DND-41 (cell line): ENCODE results near the gene CFD.

Experiments
- ATAC-seq: fragments of 200-7000 bp; cut with Tn5 transposase; 3 replicates; pipeline ENCODE4 v1.9.1; 2021; ENCODE audit warnings: low read depth; ENCODE audit not compliant: insufficient read depth
- DNase-seq: peaks from one replicate; pipeline ENCODE4 v3.0.0-alpha.2; 2020
- H2AFZ ChIP-seq: 2 replicates; pipeline ENCODE4 v1.6.0; 2012; ENCODE audit warnings: low read depth, low read length
- H3K27ac ChIP-seq: 2 replicates; pipeline ENCODE4 v1.5.1; 2012; ENCODE audit warnings: low read length, inconsistent platforms
- H3K27me3 ChIP-seq: fragments of 200-600 bp; sonication (generic); 2 replicates; pipeline ENCODE4 v1.6.0; 2012; ENCODE audit warnings: low read length, mild to moderate bottlenecking, inconsistent platforms; ENCODE audit not compliant: insufficient read depth, poor library complexity
- H3K36me3 ChIP-seq: 2 replicates; pipeline ENCODE4 v1.5.1; 2012; ENCODE audit warnings: low read length, inconsistent platforms; ENCODE audit not compliant: insufficient read depth
- H3K4me1 ChIP-seq: 2 replicates; pipeline ENCODE4 v1.5.1; 2012; ENCODE audit warnings: mild to moderate bottlenecking, low read length; ENCODE audit not compliant: insufficient read depth
- H3K4me2 ChIP-seq: 2 replicates; pipeline ENCODE4 v1.6.0; 2012; ENCODE audit warnings: mild to moderate bottlenecking, moderate library complexity, low read length, inconsistent platforms; ENCODE audit not compliant: insufficient read depth
- H3K4me3 ChIP-seq, 2 experiments: fragments of 200-600 bp in 1 of 2; shearing (Covaris generic) in 1 of 2; 2 replicates each; pipeline ENCODE4 v1.5.1; 2012 to 2016; ENCODE audit warnings: inconsistent platforms in 2 of 2, low read length in 2 of 2, mild to moderate bottlenecking in 2 of 2, low read depth in 1 of 2, moderate library complexity in 1 of 2
- H3K79me2 ChIP-seq: 2 replicates; pipeline ENCODE4 v1.6.0; 2012; ENCODE audit warnings: low read length, inconsistent platforms; ENCODE audit not compliant: insufficient read depth
- H3K9ac ChIP-seq: 2 replicates; pipeline ENCODE4 v1.6.0; 2012; ENCODE audit warnings: low read depth, mild to moderate bottlenecking, inconsistent platforms, low read length, moderate library complexity
- H3K9me3 ChIP-seq: 2 replicates; pipeline ENCODE4 v1.5.1; 2012; ENCODE audit warnings: low read length, moderate library complexity, mild to moderate bottlenecking, inconsistent platforms; ENCODE audit not compliant: insufficient read depth, severe bottlenecking
- H4K20me1 ChIP-seq: 2 replicates; pipeline ENCODE4 v1.6.0; 2012; ENCODE audit warnings: low read length; ENCODE audit not compliant: insufficient read depth
- EZH2 ChIP-seq: IDR thresholded peaks from 3 replicates; pipeline ENCODE4 v1.6.1; 2012; ENCODE audit warnings: borderline replicate concordance, low read depth, mild to moderate bottlenecking, moderate library complexity, low read length, inconsistent platforms; ENCODE audit not compliant: severe bottlenecking
- TF ChIP-seq, protein P1 (sequence below): IDR thresholded peaks from 2 replicates; pipeline ENCODE4 v1.5.1; 2012; ENCODE audit warnings: borderline replicate concordance, low read length, moderate library complexity, mild to moderate bottlenecking; ENCODE audit not compliant: poor library complexity, severe bottlenecking; ENCODE audit errors: extremely low read depth

Gene CFD

DNA sequence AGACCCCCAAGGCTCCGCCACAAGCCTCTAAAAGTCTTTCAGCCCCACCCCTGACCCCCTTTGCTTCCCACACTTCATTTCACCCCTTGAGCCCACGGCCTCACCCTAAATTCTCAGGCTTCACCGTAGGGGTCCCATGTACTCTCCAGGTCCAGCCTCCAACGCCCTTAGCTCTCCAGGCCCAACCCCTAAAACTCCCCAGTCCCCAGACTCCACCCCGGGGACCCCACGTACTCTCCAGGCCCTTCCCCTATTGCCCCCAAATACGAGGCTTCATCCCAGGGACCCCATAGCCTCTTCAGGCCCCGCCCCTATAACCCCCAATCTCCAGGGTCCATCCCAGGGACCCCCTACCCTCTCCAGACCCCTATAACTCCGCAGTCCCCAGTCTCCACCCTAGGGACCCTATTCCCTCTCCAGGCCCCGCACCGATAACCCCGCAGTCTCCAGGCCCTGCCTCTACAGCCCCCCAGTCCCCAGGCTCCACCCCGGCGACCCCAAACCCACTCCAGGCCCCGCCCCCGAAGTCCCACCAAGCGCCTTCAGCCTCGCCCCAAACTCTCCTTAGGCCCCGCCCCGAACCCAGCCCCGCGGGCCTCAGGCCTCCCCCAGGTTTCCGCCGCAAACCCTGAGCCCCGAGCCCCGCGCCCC, 32.9 kb downstream of the CFD start:
- peak; percentile 70 for DNase-seq
- Histone ChIP-seq H3K27ac (peak overlapping the region; percentile 86), H3K4me1 (peaks cover 27% of the 10 kb centered on the region), H3K79me2 (peaks cover 21% of the 10 kb centered on the region), H3K9me3 (no peaks in the 10 kb centered on the region), H4K20me1 (no peaks in the 10 kb centered on the region; the same call in 1 of the 2 replicates), H2AFZ (peak overlapping the region; percentile 51), H3K4me3 (peak overlapping the region; percentile 88 to 96; a peak in 3 of 4 replicates), H3K9ac (peak overlapping the region; percentile 90), H3K27me3 (no peaks in the 10 kb centered on the region), H3K4me2 (peak overlapping the region; percentile 90), H3K36me3 (peaks cover 33% of the 10 kb centered on the region)
- peak; percentile 57 for ATAC-seq
- TF ChIP-seq, protein P1, sequence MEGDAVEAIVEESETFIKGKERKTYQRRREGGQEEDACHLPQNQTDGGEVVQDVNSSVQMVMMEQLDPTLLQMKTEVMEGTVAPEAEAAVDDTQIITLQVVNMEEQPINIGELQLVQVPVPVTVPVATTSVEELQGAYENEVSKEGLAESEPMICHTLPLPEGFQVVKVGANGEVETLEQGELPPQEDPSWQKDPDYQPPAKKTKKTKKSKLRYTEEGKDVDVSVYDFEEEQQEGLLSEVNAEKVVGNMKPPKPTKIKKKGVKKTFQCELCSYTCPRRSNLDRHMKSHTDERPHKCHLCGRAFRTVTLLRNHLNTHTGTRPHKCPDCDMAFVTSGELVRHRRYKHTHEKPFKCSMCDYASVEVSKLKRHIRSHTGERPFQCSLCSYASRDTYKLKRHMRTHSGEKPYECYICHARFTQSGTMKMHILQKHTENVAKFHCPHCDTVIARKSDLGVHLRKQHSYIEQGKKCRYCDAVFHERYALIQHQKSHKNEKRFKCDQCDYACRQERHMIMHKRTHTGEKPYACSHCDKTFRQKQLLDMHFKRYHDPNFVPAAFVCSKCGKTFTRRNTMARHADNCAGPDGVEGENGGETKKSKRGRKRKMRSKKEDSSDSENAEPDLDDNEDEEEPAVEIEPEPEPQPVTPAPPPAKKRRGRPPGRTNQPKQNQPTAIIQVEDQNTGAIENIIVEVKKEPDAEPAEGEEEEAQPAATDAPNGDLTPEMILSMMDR: no peak
- TF ChIP-seq EZH2: no peak

DNA sequence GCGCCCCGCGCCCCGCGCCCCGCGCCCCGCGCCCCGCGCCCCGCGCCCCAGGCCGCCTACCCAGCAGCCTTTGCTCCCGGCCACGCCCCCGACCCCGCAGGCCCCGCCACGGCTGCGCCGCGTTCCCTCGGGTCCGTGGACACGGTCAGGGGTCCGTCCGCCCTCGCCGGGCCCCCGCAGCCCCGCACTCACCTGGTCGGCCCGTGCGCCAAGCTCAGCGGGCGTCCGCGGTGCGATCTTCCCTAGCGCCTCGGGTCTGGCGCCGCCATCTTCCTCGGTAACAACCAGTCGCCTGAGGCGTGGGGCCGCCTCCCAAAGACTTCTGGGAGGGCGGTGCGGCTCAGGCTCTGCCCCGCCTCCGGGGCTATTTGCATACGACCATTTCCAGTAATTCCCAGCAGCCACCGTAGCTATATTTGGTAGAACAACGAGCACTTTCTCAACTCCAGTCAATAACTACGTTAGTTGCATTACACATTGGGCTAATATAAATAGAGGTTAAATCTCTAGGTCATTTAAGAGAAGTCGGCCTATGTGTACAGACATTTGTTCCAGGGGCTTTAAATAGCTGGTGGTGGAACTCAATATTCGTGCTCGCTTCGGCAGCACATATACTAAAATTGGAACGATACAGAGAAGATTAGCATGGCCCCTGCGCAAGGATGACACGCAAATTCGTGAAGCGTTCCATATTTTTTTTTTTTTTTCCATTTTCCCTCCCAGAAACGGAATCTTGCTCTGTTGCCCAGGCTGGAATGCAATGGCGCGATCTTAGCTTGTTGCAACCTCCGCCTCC, 33.6 kb downstream of the CFD start, which contains the start of the genes MED16 and RNU6-9:
Gene MED16, minus strand, starts transcription at position 294 of the 796 bp plus-strand sequence. CDS start 2,056 bp downstream, outside the sequence.
Gene RNU6-9, plus strand, starts transcription at position 591 of the 796 bp plus-strand sequence.
- Histone ChIP-seq H3K9me3 (no peaks in the 10 kb centered on the region), H2AFZ (peak within 1 kb of the TSS; percentile 95), H3K4me3 (peak within 1 kb of the TSS; percentile 88 to 96), H4K20me1 (no peaks in the 10 kb centered on the region; the same call in 1 of the 2 replicates), H3K79me2 (peaks cover 21% of the 10 kb centered on the region), H3K27me3 (no peaks in the 10 kb centered on the region), H3K36me3 (peaks cover 30% of the 10 kb centered on the region), H3K4me1 (peaks cover 27% of the 10 kb centered on the region), H3K27ac (peak within 1 kb of the TSS; percentile 86), H3K4me2 (peak within 1 kb of the TSS; percentile 90), H3K9ac (peak within 1 kb of the TSS; percentile 90)
- TF ChIP-seq, protein P1: no peak
- no peak for TF ChIP-seq EZH2
- peak; percentile 94 for ATAC-seq
- peak; percentile 92 for DNase-seq

DNA sequence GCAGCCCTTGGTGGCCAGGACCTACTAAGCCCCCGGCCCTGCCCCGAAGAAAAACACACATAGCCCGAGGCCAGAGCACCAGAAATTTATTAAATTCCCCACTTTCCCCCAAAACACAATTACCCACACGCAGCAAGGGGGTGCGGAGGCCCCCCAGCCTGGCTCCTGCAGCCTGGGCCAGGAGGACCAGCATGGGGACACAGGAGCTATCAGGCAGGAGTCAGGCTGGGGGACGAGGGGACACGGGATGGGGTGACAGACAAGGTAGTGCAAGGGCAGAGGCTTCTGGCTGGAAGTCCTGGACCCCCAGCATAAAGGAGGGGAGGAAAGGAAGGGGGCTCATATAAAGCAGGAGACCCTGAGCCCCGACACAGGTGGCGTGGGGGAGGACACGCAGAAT, 37.0 kb downstream of the CFD start:
- H3K9ac ChIP-seq: no peak overlapping the region

More for the DNA sequence above, 37.0 kb downstream of the CFD start:
- TF ChIP-seq, protein P1: no peak
- no peak for TF ChIP-seq EZH2
- Histone ChIP-seq H2AFZ (no peak overlapping the region), H3K36me3 (peaks cover 25% of the 10 kb centered on the region), H3K27me3 (no peaks in the 10 kb centered on the region), H3K27ac (no peak overlapping the region), H3K4me2 (no peak overlapping the region), H3K4me3 (no peak overlapping the region), H3K9me3 (no peaks in the 10 kb centered on the region), H4K20me1 (peaks cover 6% of the 10 kb centered on the region; the same call in 1 of the 2 replicates), H3K79me2 (peaks cover 10% of the 10 kb centered on the region), H3K4me1 (peaks cover 19% of the 10 kb centered on the region)
- ATAC-seq: no peak
- DNase-seq: no peak
